Renal cortex interstitium (tissue), 11 donors: ENCODE results near the gene ARFGEF3. TPM values are rescaled to one million over a fixed set of nuclear protein-coding genes. Genes with fewer than 3 reads are reported as not detected.

Source experiments
- DNase-seq, 11 donors: peaks; one replicate each; pipeline ENCODE4 v3.0.0-alpha.2; 2013; ENCODE audit warnings: low read depth in 9 of 11, low spot score in 4 of 11; ENCODE audit errors: extremely low read depth in 1 of 11
- polyA plus RNA-seq, 3 donors: library from polyadenylated mRNA; unstranded; fragments of 120-200 nt; gene quantifications; one replicate each; pipeline ENCODE4 v1.2.1, GENCODE V29; 2013; ENCODE audit not compliant: insufficient read length in 3 of 3

The ARFGEF3 gene
- polyA plus RNA-seq, 3 donors, result 6.1 to 6.8 (median 6.7) TPM

GRCh38 chr6:138291036-138291848 is 129.5 kb downstream of the ARFGEF3 start:
- DNase-seq, result no peak

GRCh38 chr6:138291849-138292181 is 130.1 kb downstream of the ARFGEF3 start:
- no peak for DNase-seq

- DNase-seq, result no peak
Observed at GRCh38 chr6:138292482-138292881, 130.7 kb downstream of the ARFGEF3 start.

- DNase-seq, result no peak
Observed at GRCh38 chr6:138293428-138294395, 132.0 kb downstream of the ARFGEF3 start.

GRCh38 chr6:138296381-138296780 is 134.6 kb downstream of the ARFGEF3 start:
- DNase-seq, result no peak

GRCh38 chr6:138296786-138297185 is 135.0 kb downstream of the ARFGEF3 start:
- no peak for DNase-seq

GRCh38 chr6:138297761-138298298 is 136.1 kb downstream of the ARFGEF3 start:
- no peak for DNase-seq

- DNase-seq, result no peak
Observed at GRCh38 chr6:138300469-138300868, 138.7 kb downstream of the ARFGEF3 start.

GRCh38 chr6:138302554-138302953 is 140.8 kb downstream of the ARFGEF3 start:
- DNase-seq, result no peak

GRCh38 chr6:138307352-138307751 is 145.6 kb downstream of the ARFGEF3 start:
- DNase-seq, result no peak

GRCh38 chr6:138307816-138308730 is 146.3 kb downstream of the ARFGEF3 start:
- DNase-seq, result peak in 1 of 11 donors; percentile 17

GRCh38 chr6:138308731-138309110 is 147.0 kb downstream of the ARFGEF3 start:
- no peak for DNase-seq

GRCh38 chr6:138309695-138310094 is 148.0 kb downstream of the ARFGEF3 start:
- DNase-seq, result no peak

GRCh38 chr6:138310294-138310693 is 148.6 kb downstream of the ARFGEF3 start:
- DNase-seq, result peak in 1 of 11 donors; percentile 14

GRCh38 chr6:138310821-138311220 is 149.1 kb downstream of the ARFGEF3 start:
- DNase-seq, result no peak

- no peak for DNase-seq
Observed at GRCh38 chr6:138311268-138311667, 149.5 kb downstream of the ARFGEF3 start.

- DNase-seq, result no peak
Observed at GRCh38 chr6:138318741-138319375, 157.1 kb downstream of the ARFGEF3 start.

GRCh38 chr6:138321934-138322333 is 160.2 kb downstream of the ARFGEF3 start:
- no peak for DNase-seq
